Fibroblast of upper back skin (primary cell): ENCODE results near the gene RRH.
"Not testable (repeated sequence)": the region's sequence is repeated elsewhere in the genome, so short reads cannot be mapped to it uniquely, and the experiment has no call there.

Experiments used
- DNase-seq: peaks from one replicate; pipeline ENCODE4 v3.0.0-alpha.2; 2013

Gene RRH

GRCh38 chr4:109846395-109847098 is 18.8 kb downstream of the RRH start:
- DNase-seq = no peak

- DNase-seq = no peak
These were observed 20.2 kb downstream of the RRH start, which contains the start of gene LRIT3 for GRCh38 chr4:109847896-109848442. LRIT3 (plus strand) TSS chr4:109848107; CDS start chr4:109848202, 95 bp downstream.

- no peak for DNase-seq
These were observed 20.7 kb downstream of the RRH start for GRCh38 chr4:109848501-109848900.

- DNase-seq = no peak
These were observed 22.8 kb downstream of the RRH start for GRCh38 chr4:109850601-109851000.

GRCh38 chr4:109859426-109860300 is 31.9 kb downstream of the RRH start:
- not testable (repeated sequence) for DNase-seq

- no peak for DNase-seq
These were observed 33.5 kb downstream of the RRH start for GRCh38 chr4:109861271-109861670.

DNA sequence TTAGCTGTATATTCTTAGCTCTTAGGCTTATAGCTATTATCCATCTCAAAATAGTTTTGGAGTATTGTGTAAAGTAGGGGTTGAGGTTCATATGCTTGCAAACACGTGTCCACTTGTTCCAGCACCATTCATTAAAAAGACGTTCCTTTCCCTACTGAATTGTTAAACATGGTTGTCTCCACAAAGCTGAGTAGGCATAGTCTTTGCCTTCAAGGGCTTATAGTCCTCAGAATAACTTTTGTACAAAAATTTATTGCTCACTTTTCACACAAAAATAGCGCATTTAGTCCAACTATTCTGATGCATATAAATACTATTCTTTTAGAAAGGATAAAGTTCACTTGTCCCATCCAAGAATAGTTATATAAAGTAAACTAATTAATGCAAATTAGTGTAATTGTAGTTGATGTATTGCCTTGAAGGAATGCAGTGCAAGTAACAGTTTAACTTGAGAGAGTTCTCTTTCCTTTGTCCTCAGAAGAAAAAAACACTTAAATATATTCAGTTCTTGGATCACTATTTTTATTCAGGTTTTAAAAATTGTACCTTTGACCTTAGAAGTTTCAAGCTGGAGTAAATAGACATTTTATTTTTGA is 34.2 kb downstream of the RRH start:
- no peak for DNase-seq

GRCh38 chr4:109864134-109864533 is 36.4 kb downstream of the RRH start:
- DNase-seq = no peak

DNA sequence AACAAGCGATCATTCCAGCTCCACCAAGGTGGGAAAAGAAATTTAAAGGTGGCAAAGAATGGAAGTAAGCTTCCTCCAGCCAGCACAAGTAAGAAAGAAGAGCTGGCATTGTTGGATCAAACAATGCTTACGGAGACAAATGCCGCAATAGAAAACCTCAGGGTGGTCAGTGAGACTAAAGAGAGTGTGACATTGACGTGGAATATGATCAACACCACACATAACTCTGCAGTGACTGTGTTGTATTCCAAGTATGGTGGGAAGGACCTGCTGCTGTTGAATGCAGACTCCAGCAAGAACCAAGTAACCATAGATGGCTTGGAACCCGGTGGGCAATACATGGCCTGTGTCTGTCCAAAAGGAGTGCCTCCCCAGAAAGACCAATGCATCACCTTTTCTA is 42.3 kb downstream of the RRH start:
- no peak for DNase-seq

DNA sequence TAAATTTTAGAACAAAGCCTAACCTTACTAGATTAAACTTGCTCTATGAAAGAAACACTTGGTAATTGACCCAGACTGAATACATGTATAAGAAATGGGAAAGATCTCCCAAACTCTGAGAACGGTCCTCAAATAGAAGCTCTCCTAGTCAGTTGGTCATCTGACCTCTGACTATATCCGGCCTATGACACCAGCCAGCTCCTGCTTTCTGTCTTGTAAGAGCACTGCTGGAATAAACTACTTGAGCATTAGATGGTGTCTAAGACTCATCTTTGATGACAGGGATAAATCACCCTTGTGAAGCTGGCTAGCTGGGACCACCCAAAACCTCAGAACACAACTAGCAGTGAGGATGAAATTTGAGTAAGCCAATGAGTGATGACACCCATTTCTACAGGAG is 44.3 kb downstream of the RRH start:
- DNase-seq = no peak

GRCh38 chr4:109872950-109873656 is 45.3 kb downstream of the RRH start:
- no peak for DNase-seq

GRCh38 chr4:109873791-109874514 is 46.2 kb downstream of the RRH start:
- peak; percentile 66 for DNase-seq

GRCh38 chr4:109875106-109875505 is 47.3 kb downstream of the RRH start:
- DNase-seq = no peak

GRCh38 chr4:109875553-109875952 is 47.8 kb downstream of the RRH start:
- not testable (repeated sequence) for DNase-seq

DNA sequence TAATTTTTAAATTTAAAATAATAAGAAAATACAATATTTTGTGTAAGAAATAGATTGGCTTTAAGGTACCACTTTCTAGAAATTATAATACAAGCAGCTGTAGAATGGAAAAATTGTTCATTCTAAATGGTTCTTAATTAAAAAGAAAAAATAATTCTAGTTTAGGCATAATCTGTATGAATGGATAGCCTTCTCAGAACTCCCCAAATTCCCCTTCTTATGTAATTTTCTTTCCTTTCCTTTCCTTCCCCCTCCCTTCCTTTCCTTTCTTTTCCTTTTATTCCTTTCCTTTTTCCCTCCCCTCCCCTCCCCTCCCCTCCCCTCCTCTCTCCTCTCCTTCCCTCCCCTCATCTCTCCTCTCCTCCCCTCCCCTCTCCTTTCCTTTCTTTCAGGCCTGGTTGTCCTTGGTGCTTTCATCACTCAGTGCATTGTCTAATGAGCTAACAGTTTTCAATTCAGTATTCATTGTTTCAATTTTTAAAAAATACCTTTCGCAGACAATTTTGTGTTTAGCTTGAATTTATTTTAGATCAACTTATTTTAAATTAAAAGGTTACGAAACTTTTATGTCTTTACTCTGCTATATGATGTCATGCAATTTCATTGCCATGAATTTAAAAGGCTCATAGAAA is 49.0 kb downstream of the RRH start:
- DNase-seq = no peak

DNA sequence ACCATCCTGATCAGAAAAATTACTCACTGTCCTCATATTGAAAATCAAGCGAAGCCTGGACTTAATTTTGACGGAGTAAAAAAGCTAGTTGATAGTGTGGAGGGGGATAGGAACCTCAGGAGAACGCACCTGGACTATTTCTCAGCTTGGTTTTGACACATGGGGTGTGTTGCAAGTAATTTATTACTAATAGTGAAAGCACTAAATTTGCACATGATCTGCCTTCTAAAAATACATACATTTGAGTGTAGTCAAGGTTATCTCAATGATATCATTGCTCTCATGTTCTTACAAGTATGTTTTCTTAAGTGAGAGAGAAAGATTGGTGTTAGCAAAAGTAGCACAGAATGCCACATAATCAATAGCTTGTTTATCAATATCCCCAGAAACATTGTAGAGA is 49.6 kb downstream of the RRH start:
- no peak for DNase-seq

DNA sequence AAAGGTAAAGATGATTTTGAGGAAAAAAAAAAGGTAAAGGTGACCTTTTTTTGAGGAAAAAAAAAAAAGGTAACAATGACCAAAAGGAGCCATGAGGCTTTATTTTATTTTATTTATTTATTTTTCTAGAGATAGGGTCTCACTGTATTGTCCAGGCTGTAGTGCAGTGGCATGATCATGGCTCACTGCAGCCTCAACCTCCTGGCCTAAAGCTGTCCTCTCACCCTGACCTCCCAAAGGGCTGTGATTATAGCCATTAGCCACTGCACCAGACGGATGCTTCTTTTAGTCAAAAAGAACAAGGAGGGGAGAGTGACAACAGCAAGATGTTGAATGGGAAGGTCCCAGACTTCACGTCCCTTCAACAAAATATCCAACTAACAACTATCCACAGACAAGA is 50.6 kb downstream of the RRH start:
- no peak for DNase-seq

DNA sequence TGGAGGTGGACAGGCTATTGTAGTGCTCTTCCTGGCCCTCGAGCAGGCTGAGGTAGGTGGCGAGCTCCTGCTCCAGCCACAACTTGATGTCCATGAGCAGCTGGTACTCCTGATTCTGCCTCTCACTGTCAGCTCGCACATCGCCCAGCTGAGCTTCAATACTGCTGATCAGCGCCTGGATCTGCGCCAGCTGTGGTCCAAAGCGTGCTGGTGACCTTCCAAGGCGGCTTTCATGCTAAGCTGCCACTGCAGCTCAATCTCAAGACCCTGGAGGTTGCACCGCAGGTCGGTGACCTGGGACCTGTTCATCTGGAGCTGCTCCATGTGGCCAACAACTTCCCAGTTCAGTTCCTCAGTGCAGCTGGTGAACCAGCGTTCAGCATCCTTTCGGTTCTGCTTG is 51.3 kb downstream of the RRH start:
- DNase-seq = no peak

- no peak for DNase-seq
These were observed 52.0 kb downstream of the RRH start for GRCh38 chr4:109879636-109880314.

- DNase-seq = no peak
These were observed 58.5 kb downstream of the RRH start for GRCh38 chr4:109886303-109886702.

- no peak for DNase-seq
These were observed 59.3 kb downstream of the RRH start for GRCh38 chr4:109887071-109887470.
